H9 (cell line): ENCODE results near the gene CCDC82. TPM values are rescaled to one million over a fixed set of nuclear protein-coding genes. Genes with fewer than 3 reads are reported as not detected.
A peak's percentile ranks its signal among the peaks of the same experiment; 100 is the strongest.

ENCODE experiments used
- DNase-seq: peaks from one replicate; pipeline ENCODE4 v3.0.0-alpha.2; 2017
- H2AFZ ChIP-seq: one replicate; pipeline ENCODE4 v1.6.1; 2013; ENCODE audit warnings: mild to moderate bottlenecking, low read length, control low read depth, moderate library complexity
- H2AK5ac ChIP-seq: 2 replicates; pipeline ENCODE4 v1.6.1; 2013; ENCODE audit warnings: low read length, control low read depth, mixed read lengths; ENCODE audit not compliant: insufficient read length
- H2BK120ac ChIP-seq: one replicate; pipeline ENCODE4 v1.6.1; 2013; ENCODE audit warnings: low read depth, mild to moderate bottlenecking, low read length, control low read depth, inconsistent platforms; ENCODE audit not compliant: poor library complexity, severe bottlenecking
- H2BK12ac ChIP-seq: 2 replicates; pipeline ENCODE4 v1.6.1; 2013; ENCODE audit warnings: low read length, control low read depth, mixed read lengths, low read depth; ENCODE audit not compliant: insufficient read length
- H2BK15ac ChIP-seq: 2 replicates; pipeline ENCODE4 v1.6.1; 2013; ENCODE audit warnings: low read depth, low read length, control low read depth
- H2BK20ac ChIP-seq: one replicate; pipeline ENCODE4 v1.6.1; 2013; ENCODE audit warnings: low read depth, mild to moderate bottlenecking, low read length, control low read depth, inconsistent platforms; ENCODE audit not compliant: poor library complexity, severe bottlenecking
- H2BK5ac ChIP-seq: 2 replicates; pipeline ENCODE4 v1.6.1; 2013; ENCODE audit warnings: low read length, control low read depth, mixed read lengths; ENCODE audit not compliant: insufficient read length
- H3K14ac ChIP-seq: 2 replicates; pipeline ENCODE4 v1.6.1; 2013; ENCODE audit warnings: low read length, control low read depth; ENCODE audit not compliant: insufficient read depth
- H3K18ac ChIP-seq: 2 replicates; pipeline ENCODE4 v1.6.1; 2013; ENCODE audit warnings: low read depth, mild to moderate bottlenecking, mixed read lengths, low read length, control low read depth; ENCODE audit not compliant: insufficient read length
- H3K23ac ChIP-seq: 2 replicates; pipeline ENCODE4 v1.6.1; 2013; ENCODE audit warnings: low read length, control low read depth, mixed read lengths, low read depth; ENCODE audit not compliant: insufficient read length
- H3K23me2 ChIP-seq: 2 replicates; pipeline ENCODE4 v1.6.1; 2013; ENCODE audit warnings: low read depth, mild to moderate bottlenecking, mixed read lengths, low read length, control low read depth; ENCODE audit not compliant: insufficient read length, poor library complexity, severe bottlenecking
- H3K27ac ChIP-seq: 2 replicates; pipeline ENCODE4 v1.5.1; 2013; ENCODE audit warnings: low read length, control low read depth, mixed read lengths, low read depth; ENCODE audit not compliant: insufficient read length
- H3K27me3 ChIP-seq: 2 replicates; pipeline ENCODE4 v1.6.1; 2013; ENCODE audit warnings: low read length, control low read depth, inconsistent platforms; ENCODE audit not compliant: insufficient read depth
- H3K4ac ChIP-seq: 2 replicates; pipeline ENCODE4 v1.6.1; 2013; ENCODE audit warnings: low read depth, mild to moderate bottlenecking, control low read depth, inconsistent platforms, low read length, moderate library complexity
- H3K4me1 ChIP-seq: 2 replicates; pipeline ENCODE4 v1.6.1; 2013; ENCODE audit warnings: low read length, control low read depth, inconsistent platforms; ENCODE audit not compliant: insufficient read depth
- H3K4me2 ChIP-seq: 2 replicates; pipeline ENCODE4 v1.6.1; 2013; ENCODE audit warnings: low read length, control low read depth, mixed read lengths; ENCODE audit not compliant: insufficient read length, insufficient read depth
- H3K56ac ChIP-seq: 2 replicates; pipeline ENCODE4 v1.6.1; 2013; ENCODE audit warnings: low read depth, mild to moderate bottlenecking, mixed read lengths, low read length, control low read depth; ENCODE audit not compliant: insufficient read length
- H3K79me1 ChIP-seq: 2 replicates; pipeline ENCODE4 v1.6.1; 2013; ENCODE audit warnings: low read depth, mild to moderate bottlenecking, moderate library complexity, low read length, control low read depth, inconsistent platforms; ENCODE audit not compliant: insufficient read depth, poor library complexity, severe bottlenecking
- H3K79me2 ChIP-seq: 2 replicates; pipeline ENCODE4 v1.6.1; 2013; ENCODE audit warnings: low read length, control low read depth, inconsistent platforms; ENCODE audit not compliant: insufficient read depth
- H3K9ac ChIP-seq: 2 replicates; pipeline ENCODE4 v1.6.1; 2013; ENCODE audit warnings: low read length, control low read depth, mixed read lengths; ENCODE audit not compliant: insufficient read length; ENCODE audit errors: extremely low read depth
- H3K9me3 ChIP-seq: one replicate; pipeline ENCODE4 v1.6.1; 2013; ENCODE audit warnings: low read depth, low read length, inconsistent platforms; ENCODE audit not compliant: control insufficient read depth
- H3T11ph ChIP-seq: one replicate; pipeline ENCODE4 v1.6.1; 2013; ENCODE audit warnings: mild to moderate bottlenecking, low read length, control low read depth, inconsistent platforms
- H4K20me1 ChIP-seq: one replicate; pipeline ENCODE4 v1.6.1; 2013; ENCODE audit not compliant: control insufficient read depth, insufficient read length, insufficient read depth
- H4K5ac ChIP-seq: 2 replicates; pipeline ENCODE4 v1.6.1; 2013; ENCODE audit warnings: low read depth, mild to moderate bottlenecking, mixed read lengths, low read length, control low read depth; ENCODE audit not compliant: insufficient read length
- H4K8ac ChIP-seq: replicated peaks from 2 replicates; pipeline ENCODE4 v1.6.1; 2013; ENCODE audit warnings: low read length, control low read depth, mixed read lengths, low read depth; ENCODE audit not compliant: insufficient read length
- H4K91ac ChIP-seq: 2 replicates; pipeline ENCODE4 v1.6.1; 2013; ENCODE audit warnings: low read depth, mild to moderate bottlenecking, moderate library complexity, mixed read lengths, low read length, control low read depth; ENCODE audit not compliant: insufficient read length
- H3K27ac Mint-ChIP-seq, 3 experiments: 2 replicates in 2 of 3; 3 replicates in 1 of 3; pipeline ENCODE4 v1.8.0; 2020 to 2021; ENCODE audit warnings: mixed read lengths in 3 of 3, mild to moderate bottlenecking in 1 of 3, moderate library complexity in 1 of 3
- H3K27me3 Mint-ChIP-seq: 2 replicates; pipeline ENCODE4 v1.8.0; 2021; ENCODE audit warnings: low read depth, mild to moderate bottlenecking, moderate library complexity, mixed read lengths
- H3K36me3 Mint-ChIP-seq, 3 experiments: 2 replicates in 2 of 3; 3 replicates in 1 of 3; pipeline ENCODE4 v1.8.0; 2020 to 2021; ENCODE audit warnings: low read depth in 3 of 3, mixed read lengths in 3 of 3; ENCODE audit not compliant: insufficient read depth in 1 of 3
- H3K4me1 Mint-ChIP-seq, 2 experiments: 2 replicates each; pipeline ENCODE4 v1.8.0; 2020; ENCODE audit warnings: mixed read lengths in 2 of 2
- H3K4me3 Mint-ChIP-seq, 2 experiments: 2 replicates in 1 of 2; 3 replicates in 1 of 2; pipeline ENCODE4 v1.8.0; 2020 to 2021; ENCODE audit warnings: mild to moderate bottlenecking in 2 of 2, mixed read lengths in 2 of 2, moderate library complexity in 1 of 2
- H3K9me3 Mint-ChIP-seq, 2 experiments: 2 replicates in 1 of 2; 3 replicates in 1 of 2; pipeline ENCODE4 v1.8.0; 2020; ENCODE audit warnings: mild to moderate bottlenecking in 2 of 2, mixed read lengths in 2 of 2, moderate library complexity in 1 of 2
- CTCF ChIP-seq: fragments of 200-600 bp; sonication (generic); conservative IDR thresholded peaks from 3 replicates; pipeline ENCODE4 v1.8.0; 2021; ENCODE audit warnings: antibody characterized with exemption, mild to moderate bottlenecking
- whole genome bisulfite sequencing: extraction: QIAGEN DNeasy Blood & Tissue Kit; methylation state at CpG from one replicate; pipeline ENCODE4 v1.1.7; 2013; ENCODE audit warnings: missing lambda C conversion rate, low lambda C conversion rate, mixed read lengths; ENCODE audit not compliant: insufficient read length; ENCODE audit errors: extremely low coverage; 5-methylcytosine and 5-hydroxymethylcytosine counted together
- total RNA-seq: library from RNA; stranded (reverse); gene quantifications from 2 replicates; pipeline ENCODE4 v1.2.1, GENCODE V29; 2021

The CCDC82 gene
- total RNA-seq, 1 experiment from 2014 or later: 17.4 TPM

- no peak overlapping the region for H4K8ac ChIP-seq
- H3K18ac ChIP-seq: no peak overlapping the region
- Mint-ChIP-seq H3K36me3 (no peaks in the 10 kb centered on the region), H3K9me3 (no peaks in the 10 kb centered on the region), H3K4me3 (no peak overlapping the region; a peak in 1 of 5 replicates), H3K27me3 (no peaks in the 10 kb centered on the region), H3K27ac (peak overlapping the region in 2 of 3 experiments; percentile 46 to 58; a peak in 1 of 7 replicates), H3K4me1 (peaks cover 39 to 42% of the 10 kb centered on the region in 2 experiments)
- H3K79me2 ChIP-seq: 0 out of 2 replicates have a peak, but pooled peaks cover 1% of the 10 kb centered on the region
- no peak overlapping the region for H3K56ac ChIP-seq
- H3K9me3 ChIP-seq: no peaks in the 10 kb centered on the region
- H3K14ac ChIP-seq: no peak overlapping the region
- H3K27ac ChIP-seq: no peak overlapping the region
- H3K23me2 ChIP-seq: no peaks in the 10 kb centered on the region
- H3K4ac ChIP-seq: no peak overlapping the region
- no peaks in the 10 kb centered on the region for H3K27me3 ChIP-seq
- no peak overlapping the region for H2BK12ac ChIP-seq
- H2BK5ac ChIP-seq: no peak overlapping the region
- H4K91ac ChIP-seq: no peak overlapping the region
- no CpG with 5 or more reads among the region's 2 CpGs for WGBS
- TF ChIP-seq CTCF: no peak
- no peak overlapping the region for H3K9ac ChIP-seq
- H4K5ac ChIP-seq: no peak overlapping the region
- H2BK15ac ChIP-seq: no peak overlapping the region
- no peak for DNase-seq
- no peak overlapping the region for H3K4me2 ChIP-seq
- no peak overlapping the region for H2BK120ac ChIP-seq
- H2BK20ac ChIP-seq: no peak overlapping the region
- H2AFZ ChIP-seq: no peak overlapping the region
- no peak overlapping the region for H2AK5ac ChIP-seq
- H3K4me1 ChIP-seq: peaks cover 9% of the 10 kb centered on the region
- no peak overlapping the region for H3K23ac ChIP-seq
- H3T11ph ChIP-seq: no peak overlapping the region
- H3K79me1 ChIP-seq: no peaks in the 10 kb centered on the region
- no peaks in the 10 kb centered on the region for H4K20me1 ChIP-seq
Observed at GRCh38 chr11:96309016-96309642, 80.6 kb downstream of the CCDC82 start.
